GM18502 (cell line): Measurements from ENCODE around the gene ASS1.
"Not testable (repeated sequence)": the region's sequence is repeated elsewhere in the genome, so short reads cannot be mapped to it uniquely, and the experiment has no call there.

ENCODE experiments used
- ATAC-seq: cut with Tn5 transposase; IDR thresholded peaks from one replicate; pipeline ENCODE4 v1.9.1; 2021; ENCODE audit warnings: mild to moderate bottlenecking; ENCODE audit not compliant: unreplicated experiment, poor library complexity

The ASS1 gene

DNA sequence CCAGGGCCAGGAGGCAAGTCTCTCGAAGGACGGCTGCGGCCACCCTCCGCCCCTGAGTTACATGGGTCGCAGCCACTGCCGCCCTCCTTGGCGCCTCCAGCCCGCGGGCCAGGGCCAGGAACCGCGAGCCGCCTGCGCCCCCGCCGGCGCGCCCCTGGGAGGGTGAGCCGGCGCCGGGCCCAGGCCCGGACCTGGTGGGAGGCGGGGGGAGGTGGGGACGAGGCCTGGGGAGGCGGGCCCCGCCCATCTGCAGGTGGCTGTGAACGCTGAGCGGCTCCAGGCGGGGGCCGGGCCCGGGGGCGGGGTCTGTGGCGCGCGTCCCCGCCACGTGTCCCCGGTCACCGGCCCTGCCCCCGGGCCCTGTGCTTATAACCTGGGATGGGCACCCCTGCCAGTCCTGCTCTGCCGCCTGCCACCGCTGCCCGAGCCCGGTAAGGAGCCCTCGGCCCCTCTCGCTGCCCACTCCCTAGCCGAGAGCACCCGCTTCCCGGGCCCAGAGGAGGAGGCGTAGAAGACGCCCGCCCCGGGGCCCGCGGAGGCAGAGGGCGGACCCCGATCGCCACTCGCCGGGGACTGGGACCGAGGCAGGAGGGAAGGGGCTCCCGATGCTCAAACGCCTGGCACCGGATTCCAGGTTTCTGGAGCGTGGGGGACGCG is at the start of gene ASS1:
Gene ASS1 (plus strand): TSS at position 397 of the 657 bp plus-strand sequence. CDS start 7,268 bp downstream, outside the sequence.
- no peak for ATAC-seq

DNA sequence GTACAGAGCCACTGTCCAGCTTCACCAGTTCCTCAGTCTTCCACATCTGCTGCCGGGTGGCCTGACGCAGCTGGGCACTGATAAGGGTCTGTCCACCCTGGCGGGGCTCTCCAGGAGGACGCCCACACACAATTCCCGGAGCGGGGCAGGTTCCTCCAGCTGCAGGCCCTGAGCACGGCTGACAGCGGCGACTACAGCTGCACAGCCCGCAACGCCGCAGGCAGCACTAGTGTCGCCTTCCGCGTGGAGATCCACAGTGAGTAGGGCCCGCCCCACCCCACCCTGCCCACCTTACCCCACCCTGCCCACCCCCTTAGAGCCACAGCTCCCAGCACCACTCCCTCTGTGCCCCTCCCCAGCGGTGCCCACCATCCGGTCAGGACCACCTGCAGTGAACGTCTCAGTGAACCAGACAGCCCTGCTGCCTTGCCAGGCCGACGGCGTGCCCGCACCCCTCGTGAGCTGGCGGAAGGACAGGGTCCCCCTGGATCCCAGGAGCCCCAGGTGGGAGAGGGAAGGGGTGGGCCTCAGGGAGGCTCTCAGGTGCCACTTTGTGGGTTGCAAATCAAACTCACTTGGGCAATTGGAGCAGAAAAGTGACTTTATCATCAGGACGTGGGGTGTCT is 48.8 kb upstream of the ASS1 start:
- ATAC-seq: no peak

DNA sequence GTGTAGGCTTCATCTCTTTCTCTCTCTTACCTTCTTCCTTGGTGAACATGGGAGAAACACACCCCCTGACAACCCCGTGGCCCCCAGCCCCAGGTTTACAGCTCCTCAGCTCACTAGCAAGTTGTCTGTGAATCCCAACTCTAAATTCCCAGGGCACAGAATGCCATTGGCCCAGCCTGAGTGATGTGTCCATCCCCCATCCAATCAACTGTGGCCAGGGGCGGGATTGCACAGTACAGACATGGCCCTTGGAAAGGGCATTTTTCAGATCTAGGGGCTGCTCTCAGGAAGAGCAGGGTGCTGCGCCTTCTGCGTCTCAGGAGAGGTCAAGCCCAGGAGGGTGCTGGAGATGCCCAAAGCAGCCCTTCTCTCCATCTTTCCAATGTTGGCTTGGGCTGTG is 48.2 kb upstream of the ASS1 start:
- no peak for ATAC-seq

DNA sequence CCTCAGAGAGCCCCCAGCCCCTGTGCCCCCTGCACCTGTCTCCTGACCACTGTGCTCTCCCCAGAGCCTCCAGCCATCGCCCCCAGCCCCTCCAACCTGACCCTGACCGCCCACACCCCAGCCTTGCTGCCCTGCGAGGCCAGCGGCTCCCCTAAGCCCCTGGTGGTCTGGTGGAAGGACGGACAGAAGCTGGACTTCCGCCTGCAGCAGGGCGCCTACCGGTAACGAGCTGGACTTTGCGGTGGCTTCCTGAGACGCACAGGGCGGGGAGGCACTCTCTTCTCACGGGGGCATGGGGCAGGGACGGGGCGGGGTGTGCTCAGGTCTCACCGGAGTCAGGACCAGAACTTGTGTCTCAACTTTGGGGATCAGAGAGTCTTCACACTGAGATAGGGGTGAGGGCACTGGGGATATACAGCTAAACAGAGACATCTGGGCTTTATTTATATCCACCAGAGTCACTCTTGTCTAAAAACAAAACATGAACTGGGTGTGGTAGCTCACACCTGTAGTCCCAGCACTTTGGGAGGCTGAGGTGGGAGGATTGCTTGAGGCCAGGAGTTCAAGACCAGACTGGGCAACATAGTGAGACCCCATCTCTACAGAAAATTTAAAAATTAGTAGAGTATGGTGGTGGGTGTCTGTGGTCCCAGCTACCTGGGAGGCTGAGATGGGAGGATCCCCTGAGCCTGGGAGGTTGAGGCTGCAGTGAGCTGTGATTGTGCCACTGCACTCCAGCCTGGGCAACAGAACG is 46.1 kb upstream of the ASS1 start:
- no peak for ATAC-seq

DNA sequence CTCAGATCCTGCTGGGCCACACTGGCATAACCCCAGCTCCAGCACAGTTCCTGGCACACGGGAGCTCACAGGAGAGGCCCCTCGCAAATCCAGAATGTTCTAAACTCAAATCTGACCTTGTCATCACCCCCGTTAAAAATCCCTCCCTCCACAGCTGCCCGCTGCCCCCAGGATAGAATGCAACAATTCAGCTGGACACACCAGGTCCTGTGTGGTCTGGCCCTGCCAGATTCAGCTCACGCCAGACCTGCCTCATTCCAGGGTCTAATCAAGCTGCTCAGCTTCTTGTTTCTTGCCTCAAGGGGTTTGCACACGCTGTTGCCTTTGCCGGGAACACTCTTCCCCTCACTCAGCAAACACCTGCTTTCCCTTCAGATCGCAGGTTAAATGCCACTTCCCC is 45.0 kb upstream of the ASS1 start:
- no peak for ATAC-seq

DNA sequence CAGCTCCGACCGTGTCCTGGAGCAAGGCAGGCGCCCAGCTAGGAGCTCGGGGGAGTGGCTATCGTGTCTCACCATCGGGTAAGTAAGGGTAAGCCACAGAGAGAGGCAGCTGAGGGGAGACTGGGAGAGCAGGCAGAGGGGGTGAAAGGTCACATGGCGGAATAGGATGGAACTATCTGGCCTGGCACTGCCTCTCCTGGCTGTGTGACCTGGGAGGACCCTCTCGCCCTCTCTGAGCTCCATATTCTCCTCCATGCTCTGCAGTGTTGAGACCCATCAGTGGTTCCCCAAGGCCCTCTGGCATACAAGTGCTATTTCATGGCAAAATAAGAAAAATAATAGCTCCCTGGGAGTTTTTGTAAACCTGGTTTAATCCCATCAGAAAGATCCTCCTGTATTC is 43.9 kb upstream of the ASS1 start:
- ATAC-seq: no peak

DNA sequence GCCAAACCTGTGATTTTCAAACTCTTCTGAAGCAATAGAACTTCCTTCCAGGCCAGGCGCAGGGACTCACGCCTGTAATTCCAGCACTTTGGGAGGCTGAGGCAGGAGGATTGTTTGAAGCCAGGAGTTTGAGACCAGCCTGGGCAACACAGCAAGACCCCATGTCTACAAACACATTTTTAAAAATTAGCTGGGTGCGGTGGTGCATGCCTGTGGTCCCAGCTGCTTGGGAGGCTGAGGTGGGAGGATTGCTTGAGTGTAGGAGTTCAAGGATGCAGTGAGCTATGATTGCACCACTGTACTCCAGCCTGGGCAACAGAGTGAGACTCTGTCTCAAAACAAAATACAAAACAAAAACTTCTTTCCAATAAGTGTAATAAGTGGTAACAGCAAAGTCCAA is 43.0 kb upstream of the ASS1 start:
- not testable (repeated sequence) for ATAC-seq

DNA sequence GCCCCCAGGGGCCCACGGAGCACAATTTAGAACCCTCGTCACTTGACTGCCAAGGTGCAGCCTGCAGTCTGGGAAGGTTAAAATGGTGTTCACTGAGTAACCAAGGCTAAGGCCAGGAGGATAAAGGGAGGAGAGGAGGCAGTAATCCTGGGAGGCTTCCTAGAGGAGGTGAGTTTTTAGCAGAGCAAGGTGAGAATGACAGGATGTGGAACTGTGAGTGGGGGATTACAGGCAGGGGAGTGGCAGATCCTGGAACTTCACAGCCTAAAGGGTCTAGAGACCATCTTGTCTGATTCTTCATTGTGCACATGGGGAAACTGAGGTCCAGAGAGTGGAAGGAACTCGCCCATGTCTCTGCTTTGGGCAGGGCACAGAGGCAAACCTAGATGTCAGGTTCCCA is 42.5 kb upstream of the ASS1 start:
- no peak for ATAC-seq

DNA sequence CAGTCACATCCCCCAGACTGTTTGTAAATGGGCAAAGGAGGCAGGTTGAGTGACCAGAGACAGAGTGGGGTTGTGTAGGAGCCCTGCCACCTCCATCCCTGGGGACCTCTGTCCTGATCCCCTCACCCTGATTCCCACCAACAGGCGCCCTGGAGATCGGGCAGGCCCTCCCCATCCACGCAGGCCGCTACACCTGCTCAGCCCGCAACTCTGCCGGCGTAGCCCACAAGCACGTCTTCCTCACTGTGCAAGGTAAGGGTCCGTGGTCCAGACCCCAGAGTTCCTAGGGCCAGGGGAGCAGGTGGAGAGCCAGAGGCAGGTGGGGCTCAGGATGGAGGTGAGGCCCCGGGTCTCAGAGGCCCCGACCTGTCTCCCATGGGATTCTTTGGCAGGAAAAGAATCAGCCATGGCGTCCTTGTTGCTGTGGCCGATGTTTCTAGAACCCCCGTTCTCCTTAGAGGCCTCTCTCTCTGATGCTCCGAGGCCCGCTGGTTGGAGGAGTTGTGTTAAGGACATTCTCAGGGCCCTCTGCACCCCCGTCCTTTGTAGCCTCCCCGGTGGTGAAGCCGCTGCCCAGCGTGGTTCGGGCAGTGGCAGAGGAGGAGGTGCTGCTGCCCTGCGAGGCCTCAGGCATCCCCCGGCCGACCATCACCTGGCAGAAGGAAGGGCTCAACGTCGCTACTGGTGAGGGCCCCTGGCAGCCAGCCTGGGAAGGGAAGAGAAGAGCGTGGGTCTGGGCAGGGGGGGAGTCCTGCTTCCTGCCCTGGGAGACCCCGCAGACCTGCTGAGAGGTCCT is 41.9 kb upstream of the ASS1 start:
- ATAC-seq: no peak

DNA sequence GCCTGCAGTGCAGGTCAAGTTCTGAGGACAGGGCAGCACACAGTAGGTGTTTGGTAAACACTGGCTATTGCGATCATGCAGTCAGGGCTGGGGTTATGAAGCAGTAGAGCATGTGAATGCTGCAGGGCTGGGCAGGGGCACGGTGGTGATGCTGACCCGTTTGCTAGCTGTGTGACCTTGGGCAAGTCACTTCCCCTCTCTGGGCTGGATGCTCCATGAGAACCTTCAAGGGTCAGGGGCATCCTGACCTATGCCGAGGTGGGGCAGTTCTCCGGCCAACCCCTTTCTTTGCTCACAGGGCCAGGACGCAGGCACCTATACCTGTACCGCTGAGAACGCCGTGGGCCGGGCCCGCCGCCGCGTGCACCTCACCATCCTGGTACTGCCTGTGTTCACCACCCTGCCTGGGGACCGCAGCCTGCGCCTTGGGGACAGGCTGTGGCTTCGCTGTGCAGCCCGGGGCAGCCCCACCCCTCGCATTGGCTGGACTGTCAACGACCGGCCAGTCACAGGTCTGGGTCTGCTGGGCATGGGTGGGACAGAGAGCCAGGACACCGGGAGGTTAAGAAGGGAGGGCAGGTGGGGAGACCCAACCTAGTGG is 39.0 kb upstream of the ASS1 start:
- no peak for ATAC-seq

DNA sequence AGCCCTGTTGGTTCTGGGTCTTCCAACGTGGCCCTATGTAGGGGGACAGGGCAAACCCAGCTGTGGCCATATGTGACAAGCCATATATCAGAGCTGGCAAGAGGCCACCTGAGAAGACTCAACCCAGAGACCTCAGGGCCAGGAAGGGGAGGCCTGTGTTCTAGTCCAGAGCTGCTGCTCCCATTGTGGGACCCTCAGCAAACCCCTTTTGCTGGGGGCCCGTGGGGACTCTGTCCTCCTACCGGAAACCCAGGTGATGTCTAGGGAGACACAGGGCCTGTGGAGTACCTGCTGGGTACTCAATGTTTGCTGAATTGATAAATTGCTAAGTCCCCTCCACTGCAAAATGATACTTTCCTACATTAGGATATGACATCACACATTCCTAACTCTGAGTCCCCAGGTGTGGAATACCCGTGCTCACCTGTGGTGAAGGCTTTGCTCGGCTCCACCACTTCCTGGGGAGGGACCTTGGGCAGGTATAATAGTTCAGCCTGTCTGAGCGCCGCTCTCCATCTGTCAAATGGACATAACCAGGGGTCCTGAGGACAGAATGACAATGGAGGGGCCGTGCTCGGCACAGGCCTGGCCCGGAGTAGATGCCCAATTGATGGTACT is 38.4 kb upstream of the ASS1 start:
- no peak for ATAC-seq

DNA sequence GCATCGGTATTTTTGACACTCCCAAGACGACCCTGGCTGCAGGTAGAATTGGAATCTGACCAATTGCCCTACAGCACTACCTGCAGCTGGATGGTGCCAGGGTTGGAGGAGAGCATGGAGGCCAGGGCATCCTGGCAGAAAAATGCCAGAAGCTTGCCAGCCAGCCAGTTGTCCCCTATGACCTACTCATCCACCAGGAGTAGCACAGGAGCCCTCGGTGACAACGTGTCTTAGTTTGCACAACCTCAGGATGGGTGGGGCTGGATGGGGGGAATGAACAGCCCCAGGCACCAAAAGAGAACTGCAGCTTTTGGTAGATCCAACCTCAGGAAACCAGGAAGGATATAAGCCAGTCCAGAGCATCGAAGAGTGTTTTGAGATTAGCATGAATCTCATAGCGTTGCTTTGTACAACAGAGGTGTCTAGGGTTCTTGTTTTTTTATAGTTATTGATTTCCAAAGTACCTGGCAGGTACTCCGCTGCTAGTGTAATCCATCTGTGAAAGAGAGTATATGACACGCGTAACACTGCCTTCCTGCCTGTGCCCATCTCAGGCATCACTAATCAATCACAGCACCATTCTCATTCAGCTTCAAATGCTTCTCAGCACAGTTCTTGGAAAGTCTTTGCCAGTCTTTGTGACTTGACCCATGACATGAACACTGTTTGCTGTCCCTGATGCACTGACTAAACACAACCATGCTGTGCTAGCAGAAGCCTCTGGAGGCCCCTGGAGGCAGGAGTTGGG is 36.7 kb upstream of the ASS1 start:
- no peak for ATAC-seq

DNA sequence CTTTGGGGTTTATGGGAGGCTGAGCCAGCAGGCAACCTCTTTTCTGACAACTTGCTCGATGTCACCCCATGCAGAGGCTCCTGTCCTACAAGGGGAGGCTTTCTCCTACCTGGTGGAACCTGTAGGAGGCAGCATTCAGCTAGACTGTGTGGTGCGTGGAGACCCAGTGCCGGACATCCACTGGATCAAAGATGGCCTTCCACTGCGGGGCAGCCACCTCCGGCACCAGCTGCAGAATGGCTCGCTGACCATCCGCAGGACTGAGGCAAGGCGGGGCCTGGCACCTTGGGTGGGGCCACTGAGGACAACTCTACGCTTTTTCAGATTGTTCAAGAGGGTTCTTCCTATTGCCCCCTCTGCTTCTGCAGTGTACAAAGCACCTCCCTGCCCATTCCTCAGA is 36.1 kb upstream of the ASS1 start:
- ATAC-seq: no peak

DNA sequence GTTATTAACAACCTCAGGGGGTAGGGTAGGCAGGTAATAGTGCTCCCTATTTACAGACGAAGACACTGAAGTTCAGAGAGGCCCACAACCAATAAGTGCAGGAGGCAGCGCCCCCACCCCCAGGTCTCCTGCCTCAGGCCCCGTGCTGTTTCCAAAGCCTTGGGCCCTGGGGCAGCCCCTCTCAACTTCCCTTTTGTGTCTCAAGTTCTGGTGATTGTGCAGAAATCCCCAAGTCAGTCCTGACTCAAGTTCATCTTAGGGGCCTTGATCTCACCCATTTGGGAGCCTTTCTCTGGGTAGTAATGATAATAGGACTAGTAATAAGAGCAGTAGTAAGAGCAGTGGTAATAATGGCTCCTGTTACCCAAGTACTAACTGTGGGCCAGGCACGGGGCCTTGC is 35.5 kb upstream of the ASS1 start:
- no peak for ATAC-seq

DNA sequence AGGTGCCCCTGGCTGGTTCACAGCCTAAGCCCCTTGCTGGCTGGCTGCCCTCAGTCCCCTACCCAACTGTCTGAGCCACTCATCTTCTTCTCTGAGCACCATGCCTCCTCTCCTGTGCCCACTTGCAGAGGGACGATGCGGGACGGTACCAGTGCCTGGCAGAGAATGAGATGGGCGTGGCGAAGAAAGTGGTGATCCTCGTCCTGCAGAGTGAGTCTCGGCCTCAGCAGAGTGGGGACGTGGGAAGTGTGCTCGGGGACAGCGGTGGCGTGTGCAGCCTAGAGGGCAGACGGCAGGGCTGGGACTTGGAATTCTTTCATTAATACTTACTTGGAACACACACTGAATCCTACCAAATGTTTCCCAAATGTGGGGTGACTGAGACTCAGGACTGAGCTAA is 34.3 kb upstream of the ASS1 start:
- no peak for ATAC-seq

DNA sequence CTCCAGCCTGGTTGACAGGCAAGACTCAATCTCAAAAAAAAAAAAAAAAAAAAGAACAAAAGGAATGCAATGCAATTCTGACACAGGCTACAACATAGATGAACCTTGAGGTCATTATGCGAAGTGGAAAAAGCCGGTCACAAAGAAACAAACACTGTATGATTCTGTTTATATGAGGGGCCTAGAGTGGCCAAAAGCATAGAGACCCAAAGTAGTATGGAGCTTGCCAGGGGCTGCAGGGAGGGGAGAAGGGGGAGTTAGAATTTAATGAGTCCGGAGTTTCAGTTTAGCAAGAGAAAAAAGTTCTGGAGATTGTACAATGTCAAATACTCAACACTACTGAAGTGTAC is 33.2 kb upstream of the ASS1 start:
- no peak for ATAC-seq

DNA sequence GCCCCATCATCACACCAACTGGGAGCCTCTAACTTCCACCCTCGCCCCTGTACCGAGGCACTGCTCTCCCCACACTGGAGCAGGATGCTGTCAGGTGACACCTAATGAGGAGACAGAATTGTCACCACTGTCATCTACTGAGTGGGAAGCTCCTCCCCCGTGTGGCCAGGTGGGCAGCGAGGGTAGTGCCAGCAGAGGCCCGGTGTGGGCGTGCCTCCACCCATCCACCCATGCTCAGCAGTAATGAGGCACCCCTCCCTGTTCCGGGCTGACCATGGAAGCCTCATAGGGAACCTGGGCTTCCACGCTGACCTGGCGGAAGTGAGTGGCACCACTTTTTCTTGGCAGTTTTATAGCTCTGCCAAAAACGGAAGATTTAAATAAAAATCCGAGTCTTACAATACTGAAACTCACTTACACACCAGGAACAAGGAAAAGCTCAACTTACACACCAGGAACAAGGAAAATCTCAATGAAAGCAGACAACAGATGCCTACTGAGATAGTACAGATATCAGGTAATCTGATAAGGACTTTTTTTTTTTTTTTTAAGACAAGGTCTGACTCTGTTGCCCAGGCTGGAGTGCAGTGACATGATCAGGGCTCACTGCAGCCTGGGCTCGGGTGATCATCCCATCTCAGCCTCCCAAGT is 30.6 kb upstream of the ASS1 start:
- ATAC-seq: no peak

DNA sequence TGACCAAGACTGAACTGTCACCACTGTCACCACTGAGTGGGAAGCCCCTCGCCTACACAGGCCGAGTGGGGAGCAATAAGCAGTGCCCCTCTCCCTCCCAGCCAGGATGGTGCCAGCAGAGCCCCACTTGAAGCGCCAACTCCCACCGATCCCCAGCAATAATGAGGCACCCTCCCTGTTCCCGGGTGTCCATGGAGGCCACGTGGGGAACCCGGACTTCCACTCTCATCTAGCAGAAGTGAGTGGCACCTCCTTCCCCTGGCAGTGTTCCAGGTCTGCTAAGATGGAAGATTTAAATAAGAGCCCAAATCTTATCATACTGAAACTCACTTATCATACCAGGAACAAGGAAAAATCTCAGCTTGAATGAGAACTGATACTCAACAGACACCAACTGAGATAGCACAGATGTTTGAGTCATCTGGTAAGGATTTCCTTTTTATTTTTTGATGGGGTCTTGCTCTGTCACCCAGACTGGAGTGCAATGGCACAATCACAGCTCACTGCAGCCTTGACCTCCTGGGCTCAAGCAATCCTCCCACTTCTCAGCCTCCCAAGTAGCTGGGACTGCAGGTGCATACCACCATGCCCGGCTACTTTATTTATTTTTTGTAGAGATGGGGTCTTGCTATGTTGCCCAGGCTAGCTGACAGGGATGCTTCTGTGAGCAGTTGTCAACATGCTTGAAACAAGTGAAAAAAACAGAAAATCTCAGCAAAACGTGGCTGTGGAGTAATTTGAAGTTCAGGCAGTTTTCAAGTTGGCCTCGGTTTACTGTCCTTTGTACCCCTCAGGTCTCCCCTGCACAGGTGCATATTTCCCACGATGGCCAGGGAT is 29.6 kb upstream of the ASS1 start:
- ATAC-seq: no peak
